ENCODE data around the gene PIAS1. TPM values are rescaled to one million over a fixed set of nuclear protein-coding genes. Genes with fewer than 3 reads are reported as not detected.

PIAS1 gene
- total and polyA plus RNA-seq, 2 donors (not counting 3 experiments of a cell fraction or from before 2014, with no cell fraction given) = 23.7 to 24.2 TPM

- dilution Hi-C loops (cut with MboI; ENCODE audit: extremely low pct_ligation_motif_present, low sequenced_read_pairs) = no loop called here
- H3K36me3 ChIP-seq (ENCODE audit: control insufficient read depth in 2 of 2, extremely low read depth in 1 of 2, insufficient read depth in 2 of 2, low read length in 2 of 2) = no peaks in the 10 kb centered on the region
- H3K4me1 ChIP-seq (ENCODE audit: control insufficient read depth, extremely low read depth, insufficient read depth, low read length) = no peaks in the 10 kb centered on the region
- no TSS peak for BruUV-seq (replicated peaks)
- no peaks in the 10 kb centered on the region for H4K20me1 ChIP-seq (replicated peaks; ENCODE audit: control insufficient read depth, extremely low read depth, insufficient read depth, low read length)
- H3K9me3 ChIP-seq (replicated peaks; ENCODE audit: control insufficient read depth, insufficient read depth, low read length) = no peaks in the 10 kb centered on the region
- POLR2A ChIA-PET = no interaction called here
- TF ChIP-seq MAX (IDR thresholded peaks at IDR 0.05; ENCODE audit: insufficient read depth, insufficient read length) (no peak), MYC (IDR thresholded peaks at IDR 0.05; ENCODE audit: low read depth, low read length) (no peak), JUN (IDR thresholded peaks at IDR 0.05; ENCODE audit: borderline replicate concordance, insufficient read depth, insufficient read length, low read depth) (no peak), GATA2 (IDR thresholded peaks at IDR 0.05; ENCODE audit: insufficient read depth, insufficient read length, low read depth, low read length) (no peak), POLR2A (IDR thresholded peaks at IDR 0.05; ENCODE audit: low read depth, low read length) (no peak), CTCF (IDR thresholded peaks at IDR 0.05; ENCODE audit: extremely low read depth in 1 of 2, insufficient read depth in 1 of 2, low read depth in 1 of 2, low read length in 2 of 2) (no peak), FOS (IDR thresholded peaks at IDR 0.05; ENCODE audit: borderline replicate concordance, insufficient read depth, low read length) (no peak), POLR2AphosphoS5 (IDR thresholded peaks at IDR 0.05; ENCODE audit: insufficient read depth, low read depth, low read length) (no peak), EZH2 (IDR thresholded peaks at IDR 0.05; ENCODE audit: borderline replicate concordance, low read depth, low read length, severe bottlenecking) (no peak)
- no peaks in the 10 kb centered on the region for H3K79me2 ChIP-seq (ENCODE audit: control insufficient read depth, insufficient read depth, low read length)
- no peak overlapping the region for H3K9ac ChIP-seq (replicated peaks; ENCODE audit: extremely low read depth, insufficient read depth, low read length)
- no peak overlapping the region for H2AFZ ChIP-seq (ENCODE audit: low read depth, low read length)
- H3K9me1 ChIP-seq (replicated peaks; ENCODE audit: control insufficient read depth, extremely low read depth, insufficient read depth, low read length) = no peaks in the 10 kb centered on the region
- no peak overlapping the region for H3K4me2 ChIP-seq (ENCODE audit: insufficient read depth, low read length)
- H3K4me3 ChIP-seq (replicated peaks in 1 of 3; ENCODE audit: insufficient read depth in 1 of 3, low read depth in 1 of 3, low read length in 3 of 3) = no peak overlapping the region
- H3K27ac ChIP-seq (ENCODE audit: insufficient read depth, low read depth, low read length) = no peak overlapping the region
- CTCF ChIA-PET = interaction anchor here (1.6 kb wide), 1 partner anchor 29 kb away, joined by 3 read pairs; no protein-coding TSS in a partner anchor
- intact Hi-C loops (cut with micrococcal nuclease) = no loop called here
- DNase-seq (ENCODE audit: low read depth, low spot score) (no peak), FAIRE-seq (no peak)
- H3K27me3 ChIP-seq (ENCODE audit: control insufficient read depth in 2 of 2, insufficient read depth in 2 of 2, low read length in 2 of 2) = no peaks in the 10 kb centered on the region
These were observed 35.2 kb upstream of the PIAS1 start for GRCh38 chr15:68018797-68019444.

All from endothelial cell of umbilical vein (primary cell).